GM18858 (cell line): ENCODE data around the gene MINDY3.

ENCODE experiments used
- ATAC-seq: cut with Tn5 transposase; IDR thresholded peaks from one replicate; pipeline ENCODE4 v1.9.1; 2021; ENCODE audit not compliant: unreplicated experiment

The MINDY3 gene

GRCh38 chr10:15808204-15808797 lies 52.0 kb downstream of the MINDY3 start:
- ATAC-seq, result no peak

- no peak for ATAC-seq
Observed at GRCh38 chr10:15805395-15806058, 54.8 kb downstream of the MINDY3 start.

GRCh38 chr10:15804109-15804508 lies 56.2 kb downstream of the MINDY3 start:
- no peak for ATAC-seq

GRCh38 chr10:15802375-15802949 lies 57.8 kb downstream of the MINDY3 start:
- no peak for ATAC-seq

- ATAC-seq, result no peak
Observed at GRCh38 chr10:15801641-15802040, 58.7 kb downstream of the MINDY3 start.

- no peak for ATAC-seq
Observed at GRCh38 chr10:15801147-15801546, 59.2 kb downstream of the MINDY3 start.

- ATAC-seq, result no peak
Observed at GRCh38 chr10:15797346-15797745, 63.0 kb downstream of the MINDY3 start.

- ATAC-seq, result no peak
Observed at GRCh38 chr10:15796762-15797161, 63.5 kb downstream of the MINDY3 start.

- ATAC-seq, result no peak
Observed at GRCh38 chr10:15796098-15796759, 64.1 kb downstream of the MINDY3 start.

GRCh38 chr10:15795036-15795792 lies 65.1 kb downstream of the MINDY3 start:
- peak; percentile 38 for ATAC-seq

- no peak for ATAC-seq
Observed at GRCh38 chr10:15794569-15794968, 65.7 kb downstream of the MINDY3 start.

GRCh38 chr10:15793664-15794063 lies 66.6 kb downstream of the MINDY3 start:
- no peak for ATAC-seq

- ATAC-seq, result no peak
Observed at GRCh38 chr10:15792777-15793176, 67.5 kb downstream of the MINDY3 start.

GRCh38 chr10:15791816-15792524 lies 68.3 kb downstream of the MINDY3 start:
- no peak for ATAC-seq

GRCh38 chr10:15789793-15790525 lies 70.3 kb downstream of the MINDY3 start:
- no peak for ATAC-seq

GRCh38 chr10:15787426-15787825 lies 72.9 kb downstream of the MINDY3 start:
- ATAC-seq, result no peak

- ATAC-seq, result no peak
Observed at GRCh38 chr10:15784662-15785300, 75.5 kb downstream of the MINDY3 start.

- ATAC-seq, result no peak
Observed at GRCh38 chr10:15783941-15784636, 76.2 kb downstream of the MINDY3 start.

GRCh38 chr10:15782851-15783250 lies 77.5 kb downstream of the MINDY3 start:
- ATAC-seq, result no peak
